ENCODE data around the gene AK8.

Gene AK8

DNA sequence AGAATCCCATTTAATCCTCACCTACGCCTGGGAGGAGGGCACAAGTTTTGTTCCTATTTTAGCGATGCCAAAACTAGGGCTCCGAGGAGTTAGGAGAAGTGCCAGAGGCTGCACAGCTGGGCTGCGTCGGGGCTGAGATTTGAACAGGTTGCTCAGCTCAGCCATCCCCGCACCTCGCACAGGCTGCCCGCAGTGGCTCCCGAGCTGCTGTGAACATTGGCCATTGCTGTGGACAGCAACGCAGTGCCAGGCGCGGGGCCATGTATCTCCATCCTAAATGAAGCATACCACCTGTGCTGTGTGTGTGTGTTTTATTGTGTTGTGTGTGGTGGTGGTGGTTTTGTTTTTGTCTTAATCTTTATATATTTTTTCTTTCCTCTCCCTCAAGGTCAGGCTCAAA, 52.0 kb downstream of the AK8 start:
- no peak overlapping the region for H3K4me3 ChIP-seq (ENCODE audit: low read length)
- TF ChIP-seq CTCF (IDR thresholded peaks at IDR 0.05; ENCODE audit: low read depth, low read length) (no peak), EZH2phosphoT487 (IDR thresholded peaks at IDR 0.05; ENCODE audit: low read depth) (no peak)
- no peak overlapping the region for H3K9ac ChIP-seq (ENCODE audit: low read length)
- H3K27me3 ChIP-seq (ENCODE audit: low read depth, low read length): peaks cover 29% of the 10 kb centered on the region; the same call in 1 of the 2 replicates
- no peak overlapping the region for H3K4me2 ChIP-seq (ENCODE audit: low read length)
- H3K4me1 ChIP-seq (ENCODE audit: low read length): 0 out of 2 replicates have a peak, but pooled peaks cover 4% of the 10 kb centered on the region
- H3K9me3 ChIP-seq (ENCODE audit: insufficient read depth, low read length): no peaks in the 10 kb centered on the region
- no peaks in the 10 kb centered on the region for H3K79me2 ChIP-seq (ENCODE audit: low read length)
- H3K27ac ChIP-seq (ENCODE audit: low read length): no peak overlapping the region
- no peak overlapping the region for H2AFZ ChIP-seq (ENCODE audit: low read depth, low read length)
- no peaks in the 10 kb centered on the region for H3K36me3 ChIP-seq (replicated peaks; ENCODE audit: low read depth, low read length)
- H4K20me1 ChIP-seq (ENCODE audit: insufficient read depth, low read length): no peaks in the 10 kb centered on the region

GRCh38 chr9:132825430-132825829, 52.7 kb downstream of the AK8 start:
- H3K27me3 ChIP-seq (ENCODE audit: low read depth, low read length): peaks cover 28% of the 10 kb centered on the region
- no peaks in the 10 kb centered on the region for H4K20me1 ChIP-seq (ENCODE audit: insufficient read depth, low read length)
- H3K36me3 ChIP-seq (replicated peaks; ENCODE audit: low read depth, low read length): no peaks in the 10 kb centered on the region
- no peak overlapping the region for H3K27ac ChIP-seq (ENCODE audit: low read length)
- TF ChIP-seq CTCF (IDR thresholded peaks at IDR 0.05; ENCODE audit: low read depth, low read length) (no peak), EZH2phosphoT487 (IDR thresholded peaks at IDR 0.05; ENCODE audit: low read depth) (no peak)
- H3K79me2 ChIP-seq (ENCODE audit: low read length): no peaks in the 10 kb centered on the region
- H3K9ac ChIP-seq (ENCODE audit: low read length): no peak overlapping the region
- H3K9me3 ChIP-seq (ENCODE audit: insufficient read depth, low read length): no peaks in the 10 kb centered on the region
- 0 out of 2 replicates have a peak, but pooled peaks cover 4% of the 10 kb centered on the region for H3K4me1 ChIP-seq (ENCODE audit: low read length)
- no peak overlapping the region for H3K4me2 ChIP-seq (ENCODE audit: low read length)
- no peak overlapping the region for H3K4me3 ChIP-seq (ENCODE audit: low read length)
- no peak overlapping the region for H2AFZ ChIP-seq (ENCODE audit: low read depth, low read length)

DNA sequence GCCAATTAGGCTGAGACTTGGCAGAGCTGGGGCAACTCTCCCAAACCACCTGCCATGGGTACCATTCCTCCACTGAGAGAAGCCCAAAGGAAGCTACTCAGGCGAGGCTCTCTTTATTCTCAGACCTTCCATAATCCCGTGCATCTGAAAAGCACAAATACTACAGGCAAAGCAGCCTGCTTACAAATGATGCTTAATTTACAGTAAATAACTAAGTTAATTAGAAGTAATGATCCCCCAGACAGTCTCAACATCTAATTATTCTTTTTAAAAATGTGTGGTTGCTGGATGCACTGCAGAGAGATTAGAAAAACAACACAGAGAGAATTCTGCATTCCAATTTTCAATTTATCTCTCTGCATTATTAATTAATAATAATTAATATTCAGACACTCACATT, 53.1 kb downstream of the AK8 start:
- Histone ChIP-seq H3K4me3 (ENCODE audit: low read length) (no peak overlapping the region), H2AFZ (ENCODE audit: low read depth, low read length) (no peak overlapping the region), H4K20me1 (ENCODE audit: insufficient read depth, low read length) (no peaks in the 10 kb centered on the region), H3K79me2 (ENCODE audit: low read length) (no peaks in the 10 kb centered on the region), H3K9me3 (ENCODE audit: insufficient read depth, low read length) (no peaks in the 10 kb centered on the region), H3K27ac (ENCODE audit: low read length) (no peak overlapping the region), H3K4me1 (ENCODE audit: low read length) (0 out of 2 replicates have a peak, but pooled peaks cover 4% of the 10 kb centered on the region), H3K9ac (ENCODE audit: low read length) (no peak overlapping the region), H3K4me2 (ENCODE audit: low read length) (no peak overlapping the region), H3K36me3 (replicated peaks; ENCODE audit: low read depth, low read length) (no peaks in the 10 kb centered on the region), H3K27me3 (ENCODE audit: low read depth, low read length) (peaks cover 25% of the 10 kb centered on the region)
- TF ChIP-seq CTCF (IDR thresholded peaks at IDR 0.05; ENCODE audit: low read depth, low read length) (no peak), EZH2phosphoT487 (IDR thresholded peaks at IDR 0.05; ENCODE audit: low read depth) (no peak)

DNA sequence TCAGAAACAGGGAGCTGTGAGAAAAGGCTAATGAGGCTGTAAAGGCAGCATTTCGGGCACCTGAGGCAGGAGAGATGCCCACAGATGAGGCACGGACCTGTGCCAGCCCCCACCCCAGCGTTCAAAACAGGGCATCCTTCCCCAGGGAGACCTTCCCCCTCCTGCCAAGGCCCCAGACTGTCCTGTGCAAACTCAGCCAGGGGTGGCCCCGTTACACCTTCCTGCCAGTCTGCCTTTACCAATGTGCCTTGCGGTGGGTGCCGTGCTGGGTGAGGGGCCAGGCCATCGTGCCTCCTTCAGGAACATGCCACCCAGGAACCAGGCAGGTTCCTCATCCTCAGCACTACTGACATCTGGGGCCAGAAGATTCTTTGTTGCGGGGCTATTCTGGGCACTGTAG, 53.9 kb downstream of the AK8 start:
- H3K4me3 ChIP-seq (ENCODE audit: low read length): no peak overlapping the region
- H4K20me1 ChIP-seq (ENCODE audit: insufficient read depth, low read length): no peaks in the 10 kb centered on the region
- H3K27ac ChIP-seq (ENCODE audit: low read length): no peak overlapping the region
- no peaks in the 10 kb centered on the region for H3K79me2 ChIP-seq (ENCODE audit: low read length)
- no peaks in the 10 kb centered on the region for H3K36me3 ChIP-seq (replicated peaks; ENCODE audit: low read depth, low read length)
- H3K4me1 ChIP-seq (ENCODE audit: low read length): 0 out of 2 replicates have a peak, but pooled peaks cover 4% of the 10 kb centered on the region
- TF ChIP-seq EZH2phosphoT487 (IDR thresholded peaks at IDR 0.05; ENCODE audit: low read depth): no peak
- no peak for TF ChIP-seq CTCF (IDR thresholded peaks at IDR 0.05; ENCODE audit: low read depth, low read length)
- peaks cover 25% of the 10 kb centered on the region for H3K27me3 ChIP-seq (ENCODE audit: low read depth, low read length)
- H3K9ac ChIP-seq (ENCODE audit: low read length): no peak overlapping the region
- H3K4me2 ChIP-seq (ENCODE audit: low read length): no peak overlapping the region
- no peak overlapping the region for H2AFZ ChIP-seq (ENCODE audit: low read depth, low read length)
- H3K9me3 ChIP-seq (ENCODE audit: insufficient read depth, low read length): no peaks in the 10 kb centered on the region

All from OCI-LY3 (cell line).